Brain microvascular endothelial cell (primary cell): ENCODE results near the gene RNF130.

Source experiments
- DNase-seq: peaks from one replicate; pipeline ENCODE4 v3.0.0-alpha.2; 2020
- H3K27ac ChIP-seq: fragments of 250-450 bp; sonication (Bioruptor Pico); 2 replicates; pipeline ENCODE4 v1.5.1; 2020; ENCODE audit warnings: mild to moderate bottlenecking, moderate library complexity
- H3K27me3 ChIP-seq: fragments of 250-450 bp; sonication (Bioruptor Pico); replicated peaks from 2 replicates; pipeline ENCODE4 v1.5.1; 2020; ENCODE audit warnings: mild to moderate bottlenecking
- H3K36me3 ChIP-seq: fragments of 250-450 bp; sonication (Bioruptor Pico); replicated peaks from 2 replicates; pipeline ENCODE4 v1.5.1; 2020; ENCODE audit warnings: mild to moderate bottlenecking
- H3K4me3 ChIP-seq: 2 replicates; pipeline ENCODE4 v1.5.1; 2011; ENCODE audit warnings: low read depth, mild to moderate bottlenecking, control low read depth, low read length, moderate library complexity
- CTCF ChIP-seq: IDR thresholded peaks from 2 replicates; pipeline ENCODE4 v1.5.1; 2011; ENCODE audit warnings: low read depth, mild to moderate bottlenecking, moderate library complexity, low read length, control low read depth, inconsistent platforms; ENCODE audit errors: missing control alignments
- in situ Hi-C: cut with HindIII; loops from 2 replicates; pipeline ENCODE4 v1.10.0; 2017; ENCODE audit warnings: low sequenced_read_pairs, low pct_ligation_motif_present

RNF130 gene

GRCh38 chr5:180070756-180071530, 616 bp downstream of the RNF130 start:
- Histone ChIP-seq H3K27me3 (no peaks in the 10 kb centered on the region), H3K27ac (peak overlapping the region; percentile 27), H3K36me3 (no peaks in the 10 kb centered on the region), H3K4me3 (peak overlapping the region; percentile 71)
- in situ Hi-C loops: no loop called here
- peak; percentile 30 for DNase-seq
- TF ChIP-seq CTCF: no peak

GRCh38 chr5:180069589-180070247, 1.8 kb downstream of the RNF130 start:
- DNase-seq: no peak
- no peak for TF ChIP-seq CTCF
- Histone ChIP-seq H3K27me3 (no peaks in the 10 kb centered on the region), H3K27ac (no peak overlapping the region), H3K4me3 (peak overlapping the region; percentile 71), H3K36me3 (no peaks in the 10 kb centered on the region)
- in situ Hi-C loops: no loop called here

GRCh38 chr5:180068519-180069090, 3.0 kb downstream of the RNF130 start:
- Histone ChIP-seq H3K27me3 (no peaks in the 10 kb centered on the region), H3K27ac (no peak overlapping the region), H3K36me3 (no peaks in the 10 kb centered on the region), H3K4me3 (no peak overlapping the region)
- in situ Hi-C loops: no loop called here
- TF ChIP-seq CTCF: no peak
- no peak for DNase-seq

GRCh38 chr5:180067986-180068385, 3.6 kb downstream of the RNF130 start:
- in situ Hi-C loops: no loop called here
- Histone ChIP-seq H3K4me3 (no peak overlapping the region), H3K27ac (no peak overlapping the region), H3K27me3 (no peaks in the 10 kb centered on the region), H3K36me3 (no peaks in the 10 kb centered on the region)
- no peak for TF ChIP-seq CTCF
- DNase-seq: no peak

GRCh38 chr5:180060192-180060591, 11.4 kb downstream of the RNF130 start:
- in situ Hi-C loops: no loop called here
- no peak overlapping the region for H3K4me3 ChIP-seq

More at GRCh38 chr5:180060192-180060591, 11.4 kb downstream of the RNF130 start:
- no peak for DNase-seq
- Histone ChIP-seq H3K36me3 (no peaks in the 10 kb centered on the region), H3K27me3 (no peaks in the 10 kb centered on the region), H3K27ac (no peak overlapping the region)
- no peak for TF ChIP-seq CTCF
